Adrenal gland (tissue), 5 donors: ENCODE data around the gene ZNF136.

Source experiments
- CTCF ChIP-seq, 6 experiments: fragments of 450-650 bp in 4 of 6; fragments of 200-600 bp in 2 of 6; sonication (generic) in 1 of 6; IDR thresholded peaks; 1 replicate in 5 of 6; 2 replicates in 1 of 6; pipeline versions ENCODE4 v1.5.1 to v1.8.0; 2016 to 2021; ENCODE audit warnings: antibody characterized with exemption in 6 of 6, mild to moderate bottlenecking in 2 of 6, moderate library complexity in 1 of 6
- POLR2A ChIP-seq, 2 donors: fragments of 450-650 bp; IDR thresholded peaks; one replicate each; pipeline ENCODE4 v1.6.1; 2017; ENCODE audit warnings: antibody characterized with exemption in 2 of 2, mild to moderate bottlenecking in 2 of 2, moderate library complexity in 1 of 2
- donor health status: DM: no; HTN: no; CAD: no.

GRCh38 chr19:12230751-12231733, 68.1 kb downstream of the ZNF136 start:
- no peak for TF ChIP-seq CTCF (IDR thresholded peaks at IDR 0.05)
- TF ChIP-seq POLR2A (IDR thresholded peaks at IDR 0.05), result no peak
